Stimulated activated CD4-positive, alpha-beta T cell treated with anti-CD3 and anti-CD28 coated beads, Interleukin-2, amount 100 ng/mL, for 24 hours (primary cell): ENCODE data around the gene DNAI2.
"Not testable (repeated sequence)": the region's sequence is repeated elsewhere in the genome, so short reads cannot be mapped to it uniquely, and the experiment has no call there.

Experiments used
- DNase-seq, 2 donors: peaks; one replicate each; pipeline ENCODE4 v3.0.0-alpha.2; 2020

The DNAI2 gene

GRCh38 chr17:74276541-74277009 lies 2.5 kb downstream of the DNAI2 start:
- DNase-seq, result no peak

GRCh38 chr17:74277935-74278334 lies 3.9 kb downstream of the DNAI2 start:
- DNase-seq, result no peak

GRCh38 chr17:74279617-74280016 lies 5.6 kb downstream of the DNAI2 start:
- not testable (repeated sequence) for DNase-seq

- DNase-seq, result peak; percentile 62 to 66
Observed at GRCh38 chr17:74280093-74280513, 6.1 kb downstream of the DNAI2 start.

- no peak for DNase-seq
Observed at GRCh38 chr17:74281799-74282198, 7.8 kb downstream of the DNAI2 start.

- peak in 1 of 2 donors; percentile 15 for DNase-seq
Observed at GRCh38 chr17:74282274-74282586, 8.2 kb downstream of the DNAI2 start.

GRCh38 chr17:74282587-74283370 lies 8.7 kb downstream of the DNAI2 start:
- peak; percentile 67 to 70 for DNase-seq

GRCh38 chr17:74283371-74283673 lies 9.3 kb downstream of the DNAI2 start:
- no peak for DNase-seq

GRCh38 chr17:74287031-74287602 lies 13.1 kb downstream of the DNAI2 start:
- DNase-seq, result no peak

GRCh38 chr17:74288785-74289184 lies 14.8 kb downstream of the DNAI2 start:
- DNase-seq, result peak in 1 of 2 donors; percentile 35

- no peak for DNase-seq
Observed at GRCh38 chr17:74289688-74290087, 15.7 kb downstream of the DNAI2 start.

- DNase-seq, result no peak
Observed at GRCh38 chr17:74290340-74290739, 16.3 kb downstream of the DNAI2 start.

GRCh38 chr17:74292495-74292894 lies 18.5 kb downstream of the DNAI2 start:
- DNase-seq, result no peak

- DNase-seq, result no peak
Observed at GRCh38 chr17:74295625-74296547, 21.9 kb downstream of the DNAI2 start.

GRCh38 chr17:74296548-74296936 lies 22.5 kb downstream of the DNAI2 start:
- DNase-seq, result peak in 1 of 2 donors; percentile 42

GRCh38 chr17:74297941-74298340 lies 23.9 kb downstream of the DNAI2 start:
- DNase-seq, result peak in 1 of 2 donors; percentile 55

- no peak for DNase-seq
Observed at GRCh38 chr17:74298778-74299177, 24.7 kb downstream of the DNAI2 start.

- DNase-seq, result no peak
Observed at GRCh38 chr17:74299226-74300009, 25.4 kb downstream of the DNAI2 start.

- no peak for DNase-seq
Observed at GRCh38 chr17:74303305-74303704, 29.3 kb downstream of the DNAI2 start.

- DNase-seq, result no peak
Observed at GRCh38 chr17:74304184-74304583, 30.1 kb downstream of the DNAI2 start.

GRCh38 chr17:74305865-74306654 lies 32.0 kb downstream of the DNAI2 start:
- DNase-seq, result no peak
